H9 (cell line): ENCODE measurements around the gene EDAR. TPM values are rescaled to one million over a fixed set of nuclear protein-coding genes. Genes with fewer than 3 reads are reported as not detected.

Experiments used
- DNase-seq: peaks from one replicate; pipeline ENCODE4 v3.0.0-alpha.2; 2017
- H2AFZ ChIP-seq: one replicate; pipeline ENCODE4 v1.6.1; 2013; ENCODE audit warnings: mild to moderate bottlenecking, low read length, control low read depth, moderate library complexity
- H2AK5ac ChIP-seq: 2 replicates; pipeline ENCODE4 v1.6.1; 2013; ENCODE audit warnings: low read length, control low read depth, mixed read lengths; ENCODE audit not compliant: insufficient read length
- H2BK120ac ChIP-seq: one replicate; pipeline ENCODE4 v1.6.1; 2013; ENCODE audit warnings: low read depth, mild to moderate bottlenecking, low read length, control low read depth, inconsistent platforms; ENCODE audit not compliant: poor library complexity, severe bottlenecking
- H2BK12ac ChIP-seq: 2 replicates; pipeline ENCODE4 v1.6.1; 2013; ENCODE audit warnings: low read length, control low read depth, mixed read lengths, low read depth; ENCODE audit not compliant: insufficient read length
- H2BK15ac ChIP-seq: 2 replicates; pipeline ENCODE4 v1.6.1; 2013; ENCODE audit warnings: low read depth, low read length, control low read depth
- H2BK20ac ChIP-seq: one replicate; pipeline ENCODE4 v1.6.1; 2013; ENCODE audit warnings: low read depth, mild to moderate bottlenecking, low read length, control low read depth, inconsistent platforms; ENCODE audit not compliant: poor library complexity, severe bottlenecking
- H2BK5ac ChIP-seq: 2 replicates; pipeline ENCODE4 v1.6.1; 2013; ENCODE audit warnings: low read length, control low read depth, mixed read lengths; ENCODE audit not compliant: insufficient read length
- H3K14ac ChIP-seq: 2 replicates; pipeline ENCODE4 v1.6.1; 2013; ENCODE audit warnings: low read length, control low read depth; ENCODE audit not compliant: insufficient read depth
- H3K18ac ChIP-seq: 2 replicates; pipeline ENCODE4 v1.6.1; 2013; ENCODE audit warnings: low read depth, mild to moderate bottlenecking, mixed read lengths, low read length, control low read depth; ENCODE audit not compliant: insufficient read length
- H3K23ac ChIP-seq: 2 replicates; pipeline ENCODE4 v1.6.1; 2013; ENCODE audit warnings: low read length, control low read depth, mixed read lengths, low read depth; ENCODE audit not compliant: insufficient read length
- H3K23me2 ChIP-seq: 2 replicates; pipeline ENCODE4 v1.6.1; 2013; ENCODE audit warnings: low read depth, mild to moderate bottlenecking, mixed read lengths, low read length, control low read depth; ENCODE audit not compliant: insufficient read length, poor library complexity, severe bottlenecking
- H3K27ac ChIP-seq: 2 replicates; pipeline ENCODE4 v1.5.1; 2013; ENCODE audit warnings: low read length, control low read depth, mixed read lengths, low read depth; ENCODE audit not compliant: insufficient read length
- H3K27me3 ChIP-seq: 2 replicates; pipeline ENCODE4 v1.6.1; 2013; ENCODE audit warnings: low read length, control low read depth, inconsistent platforms; ENCODE audit not compliant: insufficient read depth
- H3K4ac ChIP-seq: 2 replicates; pipeline ENCODE4 v1.6.1; 2013; ENCODE audit warnings: low read depth, mild to moderate bottlenecking, control low read depth, inconsistent platforms, low read length, moderate library complexity
- H3K4me1 ChIP-seq: 2 replicates; pipeline ENCODE4 v1.6.1; 2013; ENCODE audit warnings: low read length, control low read depth, inconsistent platforms; ENCODE audit not compliant: insufficient read depth
- H3K4me2 ChIP-seq: 2 replicates; pipeline ENCODE4 v1.6.1; 2013; ENCODE audit warnings: low read length, control low read depth, mixed read lengths; ENCODE audit not compliant: insufficient read length, insufficient read depth
- H3K56ac ChIP-seq: 2 replicates; pipeline ENCODE4 v1.6.1; 2013; ENCODE audit warnings: low read depth, mild to moderate bottlenecking, mixed read lengths, low read length, control low read depth; ENCODE audit not compliant: insufficient read length
- H3K79me1 ChIP-seq: 2 replicates; pipeline ENCODE4 v1.6.1; 2013; ENCODE audit warnings: low read depth, mild to moderate bottlenecking, moderate library complexity, low read length, control low read depth, inconsistent platforms; ENCODE audit not compliant: insufficient read depth, poor library complexity, severe bottlenecking
- H3K79me2 ChIP-seq: 2 replicates; pipeline ENCODE4 v1.6.1; 2013; ENCODE audit warnings: low read length, control low read depth, inconsistent platforms; ENCODE audit not compliant: insufficient read depth
- H3K9ac ChIP-seq: 2 replicates; pipeline ENCODE4 v1.6.1; 2013; ENCODE audit warnings: low read length, control low read depth, mixed read lengths; ENCODE audit not compliant: insufficient read length; ENCODE audit errors: extremely low read depth
- H3K9me3 ChIP-seq: one replicate; pipeline ENCODE4 v1.6.1; 2013; ENCODE audit warnings: low read depth, low read length, inconsistent platforms; ENCODE audit not compliant: control insufficient read depth
- H3T11ph ChIP-seq: one replicate; pipeline ENCODE4 v1.6.1; 2013; ENCODE audit warnings: mild to moderate bottlenecking, low read length, control low read depth, inconsistent platforms
- H4K20me1 ChIP-seq: one replicate; pipeline ENCODE4 v1.6.1; 2013; ENCODE audit not compliant: control insufficient read depth, insufficient read length, insufficient read depth
- H4K5ac ChIP-seq: 2 replicates; pipeline ENCODE4 v1.6.1; 2013; ENCODE audit warnings: low read depth, mild to moderate bottlenecking, mixed read lengths, low read length, control low read depth; ENCODE audit not compliant: insufficient read length
- H4K8ac ChIP-seq: replicated peaks from 2 replicates; pipeline ENCODE4 v1.6.1; 2013; ENCODE audit warnings: low read length, control low read depth, mixed read lengths, low read depth; ENCODE audit not compliant: insufficient read length
- H4K91ac ChIP-seq: 2 replicates; pipeline ENCODE4 v1.6.1; 2013; ENCODE audit warnings: low read depth, mild to moderate bottlenecking, moderate library complexity, mixed read lengths, low read length, control low read depth; ENCODE audit not compliant: insufficient read length
- H3K27ac Mint-ChIP-seq, 3 experiments: 2 replicates in 2 of 3; 3 replicates in 1 of 3; pipeline ENCODE4 v1.8.0; 2020 to 2021; ENCODE audit warnings: mixed read lengths in 3 of 3, mild to moderate bottlenecking in 1 of 3, moderate library complexity in 1 of 3
- H3K27me3 Mint-ChIP-seq: 2 replicates; pipeline ENCODE4 v1.8.0; 2021; ENCODE audit warnings: low read depth, mild to moderate bottlenecking, moderate library complexity, mixed read lengths
- H3K36me3 Mint-ChIP-seq, 3 experiments: 2 replicates in 2 of 3; 3 replicates in 1 of 3; pipeline ENCODE4 v1.8.0; 2020 to 2021; ENCODE audit warnings: low read depth in 3 of 3, mixed read lengths in 3 of 3; ENCODE audit not compliant: insufficient read depth in 1 of 3
- H3K4me1 Mint-ChIP-seq, 2 experiments: 2 replicates each; pipeline ENCODE4 v1.8.0; 2020; ENCODE audit warnings: mixed read lengths in 2 of 2
- H3K4me3 Mint-ChIP-seq, 2 experiments: 2 replicates in 1 of 2; 3 replicates in 1 of 2; pipeline ENCODE4 v1.8.0; 2020 to 2021; ENCODE audit warnings: mild to moderate bottlenecking in 2 of 2, mixed read lengths in 2 of 2, moderate library complexity in 1 of 2
- H3K9me3 Mint-ChIP-seq, 2 experiments: 2 replicates in 1 of 2; 3 replicates in 1 of 2; pipeline ENCODE4 v1.8.0; 2020; ENCODE audit warnings: mild to moderate bottlenecking in 2 of 2, mixed read lengths in 2 of 2, moderate library complexity in 1 of 2
- WGBS: extraction: QIAGEN DNeasy Blood & Tissue Kit; methylation state at CpG from one replicate; pipeline ENCODE4 v1.1.7; 2013; ENCODE audit warnings: missing lambda C conversion rate, low lambda C conversion rate, mixed read lengths; ENCODE audit not compliant: insufficient read length; ENCODE audit errors: extremely low coverage; 5-methylcytosine and 5-hydroxymethylcytosine counted together
- total RNA-seq: library from RNA; stranded (reverse); gene quantifications from 2 replicates; pipeline ENCODE4 v1.2.1, GENCODE V29; 2021
- TF ChIP-seq, protein P1 (sequence below): fragments of 200-600 bp; sonication (generic); conservative IDR thresholded peaks from 3 replicates; pipeline ENCODE4 v1.8.0; 2021; ENCODE audit warnings: antibody characterized with exemption, mild to moderate bottlenecking

The EDAR gene
- total RNA-seq, 1 experiment from 2014 or later = not detected

DNA sequence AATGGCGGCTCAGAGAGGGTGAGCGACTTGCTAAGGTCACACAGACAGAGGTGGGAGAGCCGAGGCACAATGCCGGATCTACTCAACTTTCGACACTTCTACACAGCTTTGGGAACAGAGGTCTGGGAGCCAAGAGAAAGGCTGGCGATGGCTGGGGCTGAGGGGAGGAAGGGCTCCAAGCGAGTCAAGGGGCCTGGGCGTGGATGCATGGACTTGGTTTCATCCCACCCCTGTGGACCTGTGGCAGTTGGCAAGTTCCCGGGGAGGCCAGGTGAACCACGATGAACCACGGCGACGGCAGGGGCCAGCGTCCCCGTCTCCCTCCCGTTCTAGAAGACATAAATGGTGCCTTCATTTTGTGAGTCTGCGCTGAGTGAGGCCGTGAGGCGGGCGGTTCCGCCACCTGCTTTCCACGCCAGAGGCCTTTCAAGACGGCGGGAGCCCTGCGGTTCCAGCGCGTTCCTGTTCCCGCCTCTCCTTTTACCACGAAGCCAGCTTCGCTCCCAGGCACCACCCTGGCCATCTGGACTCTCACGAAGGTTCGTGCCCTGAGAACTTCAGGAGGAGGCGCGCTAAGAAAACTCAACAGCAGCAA is 46.7 kb downstream of the EDAR start:
- no peak overlapping the region for H3K9ac ChIP-seq
- H4K91ac ChIP-seq = no peak overlapping the region
- H3K27me3 ChIP-seq = no peaks in the 10 kb centered on the region
- TF ChIP-seq, protein P1, sequence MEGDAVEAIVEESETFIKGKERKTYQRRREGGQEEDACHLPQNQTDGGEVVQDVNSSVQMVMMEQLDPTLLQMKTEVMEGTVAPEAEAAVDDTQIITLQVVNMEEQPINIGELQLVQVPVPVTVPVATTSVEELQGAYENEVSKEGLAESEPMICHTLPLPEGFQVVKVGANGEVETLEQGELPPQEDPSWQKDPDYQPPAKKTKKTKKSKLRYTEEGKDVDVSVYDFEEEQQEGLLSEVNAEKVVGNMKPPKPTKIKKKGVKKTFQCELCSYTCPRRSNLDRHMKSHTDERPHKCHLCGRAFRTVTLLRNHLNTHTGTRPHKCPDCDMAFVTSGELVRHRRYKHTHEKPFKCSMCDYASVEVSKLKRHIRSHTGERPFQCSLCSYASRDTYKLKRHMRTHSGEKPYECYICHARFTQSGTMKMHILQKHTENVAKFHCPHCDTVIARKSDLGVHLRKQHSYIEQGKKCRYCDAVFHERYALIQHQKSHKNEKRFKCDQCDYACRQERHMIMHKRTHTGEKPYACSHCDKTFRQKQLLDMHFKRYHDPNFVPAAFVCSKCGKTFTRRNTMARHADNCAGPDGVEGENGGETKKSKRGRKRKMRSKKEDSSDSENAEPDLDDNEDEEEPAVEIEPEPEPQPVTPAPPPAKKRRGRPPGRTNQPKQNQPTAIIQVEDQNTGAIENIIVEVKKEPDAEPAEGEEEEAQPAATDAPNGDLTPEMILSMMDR = no peak
- Mint-ChIP-seq H3K27me3 (peaks cover 2% of the 10 kb centered on the region; the same call in 1 of the 2 replicates), H3K4me1 (no peaks in the 10 kb centered on the region), H3K9me3 (peaks cover 16 to 19% of the 10 kb centered on the region in 2 experiments), H3K27ac (no peak overlapping the region), H3K4me3 (no peak overlapping the region), H3K36me3 (peaks cover 3 to 11% (median 9%) of the 10 kb centered on the region in 3 experiments; a peak in 6 of 7 replicates)
- no peak overlapping the region for H2BK15ac ChIP-seq
- H2BK20ac ChIP-seq = no peak overlapping the region
- no peaks in the 10 kb centered on the region for H3K9me3 ChIP-seq
- H4K8ac ChIP-seq = no peak overlapping the region
- WGBS = no CpG with 5 or more reads among the region's 34 CpGs
- H2BK5ac ChIP-seq = no peak overlapping the region
- no peak overlapping the region for H3T11ph ChIP-seq
- no peak overlapping the region for H2BK12ac ChIP-seq
- H3K79me1 ChIP-seq = no peaks in the 10 kb centered on the region
- H3K23ac ChIP-seq = no peak overlapping the region
- no peak overlapping the region for H2AFZ ChIP-seq
- H3K23me2 ChIP-seq = no peaks in the 10 kb centered on the region
- H3K4me2 ChIP-seq = no peak overlapping the region
- no peak overlapping the region for H3K18ac ChIP-seq
- no peaks in the 10 kb centered on the region for H3K79me2 ChIP-seq
- H2AK5ac ChIP-seq = no peak overlapping the region
- no peaks in the 10 kb centered on the region for H3K4me1 ChIP-seq
- H3K4ac ChIP-seq = no peak overlapping the region
- no peak overlapping the region for H4K5ac ChIP-seq
- H3K14ac ChIP-seq = no peak overlapping the region
- no peak overlapping the region for H3K56ac ChIP-seq
- H4K20me1 ChIP-seq = no peaks in the 10 kb centered on the region
- no peak for DNase-seq
- H2BK120ac ChIP-seq = no peak overlapping the region
- no peak overlapping the region for H3K27ac ChIP-seq
